SW480 (cell line): ENCODE data around the gene ACOXL.
"Not testable (repeated sequence)": the region's sequence is repeated elsewhere in the genome, so short reads cannot be mapped to it uniquely, and the experiment has no call there.

Experiments used
- DNase-seq: peaks from one replicate; pipeline ENCODE4 v3.0.0-alpha.2; 2016; ENCODE audit warnings: low spot score

The ACOXL gene

DNA sequence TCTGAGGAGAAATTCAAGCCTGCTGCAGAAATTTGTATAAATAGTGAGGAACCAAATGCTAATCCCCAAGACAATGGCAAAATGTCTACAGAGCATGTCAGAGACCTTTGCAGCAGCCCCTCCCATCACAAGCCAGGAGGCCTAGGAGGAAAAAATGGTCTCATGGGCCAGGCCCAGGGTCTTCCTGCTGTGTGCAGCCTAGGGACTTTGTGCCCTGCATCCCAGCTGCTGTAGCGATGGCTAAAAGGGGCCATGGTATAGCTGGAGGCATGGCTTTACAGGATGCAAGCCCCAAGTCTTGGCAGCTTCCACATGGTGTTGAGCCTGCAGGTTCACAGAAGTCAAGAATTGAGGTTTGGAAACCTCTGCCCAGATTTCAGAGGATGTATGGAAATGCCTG is 197.2 kb downstream of the ACOXL start:
- DNase-seq, result no peak

DNA sequence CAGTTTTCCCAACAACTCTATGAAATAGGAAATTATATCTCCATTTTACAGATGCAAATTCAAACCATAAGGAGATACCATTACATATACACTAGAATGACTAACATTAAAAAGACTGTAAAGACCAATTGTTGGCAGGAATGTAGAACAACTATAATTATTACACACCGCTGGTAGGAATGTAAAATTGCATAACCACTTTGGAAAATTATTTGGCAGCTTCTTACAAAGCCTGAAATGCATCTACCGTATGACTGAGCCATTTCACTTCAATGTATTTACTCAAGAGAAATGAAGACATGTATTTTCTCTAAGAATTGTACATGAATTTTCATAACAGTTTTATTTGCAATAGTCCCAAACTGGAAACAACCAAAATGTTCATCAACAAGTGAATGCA is 199.3 kb downstream of the ACOXL start:
- DNase-seq, result no peak

DNA sequence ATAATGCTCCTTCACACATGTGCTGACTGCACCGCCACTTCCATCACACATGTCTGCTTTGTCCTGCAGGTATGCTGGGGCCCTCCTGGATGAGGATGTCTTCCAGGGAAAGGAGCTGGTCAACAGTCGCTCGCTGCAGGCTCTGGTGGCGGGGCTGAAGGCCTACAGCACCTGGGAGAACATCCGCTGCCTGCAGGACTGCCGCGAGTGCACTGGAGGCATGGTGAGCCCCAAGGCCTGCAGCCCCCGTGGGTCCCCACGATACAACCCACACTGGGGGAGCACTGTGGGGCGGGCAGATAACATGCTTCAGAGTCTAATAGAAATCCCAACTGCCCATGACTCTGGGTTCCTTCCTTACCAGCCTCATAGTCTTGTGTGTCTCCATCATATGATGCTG is 201.0 kb downstream of the ACOXL start:
- no peak for DNase-seq

DNA sequence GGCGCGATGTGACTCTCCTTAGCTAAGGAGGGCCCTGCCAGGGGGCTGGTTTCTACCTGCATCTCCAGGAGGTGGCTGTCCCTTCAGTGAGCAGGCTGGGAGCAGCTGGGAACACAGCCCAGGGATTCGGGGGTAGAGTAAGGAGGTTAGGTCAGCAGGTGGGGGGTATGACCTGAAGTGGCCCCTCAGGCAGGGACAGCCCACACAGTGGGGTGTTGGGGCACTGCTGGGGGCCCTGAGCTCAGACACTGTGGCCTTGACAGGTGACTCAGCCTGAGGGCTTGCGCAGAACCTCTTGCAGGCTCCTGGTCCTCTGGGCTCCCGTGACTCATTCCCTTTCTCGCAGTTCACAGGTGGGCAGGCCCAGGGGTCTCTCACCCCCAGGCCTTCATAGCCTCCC is 202.6 kb downstream of the ACOXL start:
- DNase-seq, result no peak

DNA sequence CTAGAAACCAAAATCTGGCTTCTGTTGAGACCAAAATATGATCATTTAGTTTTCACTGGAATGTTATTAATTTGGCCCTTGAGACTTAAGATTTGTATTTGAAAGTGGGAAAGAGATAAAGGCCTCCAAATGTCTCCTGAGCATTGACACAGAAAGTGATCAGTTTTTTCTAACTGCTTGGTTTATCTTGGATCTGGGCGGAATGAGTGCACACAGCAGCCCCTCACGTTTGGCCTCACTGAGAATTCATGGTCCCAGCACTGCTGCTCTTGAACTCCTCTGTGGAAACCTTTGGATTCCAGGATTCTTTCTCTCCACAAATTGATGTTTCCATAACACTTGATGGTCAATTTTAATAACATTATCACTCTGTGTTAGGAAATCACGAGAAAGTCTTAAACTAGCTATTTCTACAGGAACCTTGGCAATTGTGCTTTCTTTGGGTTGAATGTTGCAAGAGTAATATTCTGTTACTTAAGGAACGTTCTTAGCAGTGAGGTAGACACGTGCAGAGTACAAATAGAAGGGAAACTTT is 208.1 kb downstream of the ACOXL start:
- DNase-seq, result no peak

DNA sequence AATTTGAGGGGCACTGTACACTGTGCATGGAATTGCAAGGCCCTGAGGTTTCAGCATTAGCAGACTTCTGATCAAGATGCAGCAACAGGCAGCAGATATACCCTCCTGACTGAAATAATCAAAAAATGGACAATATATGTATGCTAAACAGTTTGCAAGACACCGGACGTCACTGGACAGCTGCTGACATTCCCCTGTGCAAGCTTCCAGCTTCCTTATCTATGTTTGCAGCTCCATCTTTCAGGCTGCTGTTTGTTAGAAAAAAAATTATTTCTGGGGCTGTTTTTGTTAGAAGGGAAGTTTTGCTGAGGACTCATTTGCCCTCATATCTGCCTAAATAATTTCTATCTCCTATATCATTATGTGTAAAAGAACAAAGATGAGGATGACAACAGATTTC is 208.9 kb downstream of the ACOXL start:
- DNase-seq, result no peak

DNA sequence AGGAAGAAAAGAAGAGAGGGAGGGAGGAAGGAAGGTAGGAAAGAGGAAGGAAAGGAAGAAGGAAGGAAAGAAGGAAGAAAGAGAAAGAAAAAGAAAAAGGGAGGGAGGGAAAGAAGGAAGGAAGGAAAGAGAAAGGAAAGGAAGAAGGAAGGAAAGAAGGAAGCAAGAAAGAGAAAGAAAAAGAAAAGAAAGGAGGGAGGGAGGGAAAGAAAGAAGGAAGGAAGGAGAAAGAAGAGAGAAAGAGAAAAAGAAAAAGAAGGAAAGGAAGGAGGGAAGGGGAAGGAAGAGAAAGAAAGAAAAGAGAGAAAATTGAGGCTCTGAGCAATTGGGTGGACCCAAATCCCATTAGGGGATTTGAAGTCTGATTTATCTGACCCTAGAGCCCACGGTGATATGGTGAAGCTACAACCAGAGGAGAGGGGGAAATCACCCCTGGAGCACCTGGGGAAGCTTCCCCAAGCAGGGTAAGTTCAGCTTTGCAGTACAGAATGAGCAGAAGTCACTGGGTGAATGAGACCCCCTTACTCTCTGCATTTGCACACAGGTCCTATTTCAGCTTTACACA is 210.8 kb downstream of the ACOXL start:
- DNase-seq, result no peak

DNA sequence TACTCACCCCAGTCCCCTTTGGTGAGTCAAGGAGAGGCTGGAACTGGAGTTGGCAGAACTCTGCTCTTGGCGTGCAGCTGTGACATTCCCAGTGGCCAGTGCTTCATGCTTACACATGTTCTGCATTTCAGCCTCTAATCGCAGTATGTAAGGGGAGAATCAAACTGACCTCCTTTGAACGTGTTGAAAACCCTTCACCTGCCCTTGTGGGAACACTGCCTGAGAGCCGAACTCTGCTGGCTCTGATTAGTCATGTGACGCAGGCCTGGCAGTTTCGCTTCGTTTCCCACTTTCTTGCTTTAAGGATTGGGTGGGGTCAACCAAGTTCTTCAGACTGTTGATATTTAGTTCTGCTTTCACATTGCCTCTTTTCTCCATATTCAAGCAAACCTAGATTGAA is 214.5 kb downstream of the ACOXL start:
- no peak for DNase-seq

DNA sequence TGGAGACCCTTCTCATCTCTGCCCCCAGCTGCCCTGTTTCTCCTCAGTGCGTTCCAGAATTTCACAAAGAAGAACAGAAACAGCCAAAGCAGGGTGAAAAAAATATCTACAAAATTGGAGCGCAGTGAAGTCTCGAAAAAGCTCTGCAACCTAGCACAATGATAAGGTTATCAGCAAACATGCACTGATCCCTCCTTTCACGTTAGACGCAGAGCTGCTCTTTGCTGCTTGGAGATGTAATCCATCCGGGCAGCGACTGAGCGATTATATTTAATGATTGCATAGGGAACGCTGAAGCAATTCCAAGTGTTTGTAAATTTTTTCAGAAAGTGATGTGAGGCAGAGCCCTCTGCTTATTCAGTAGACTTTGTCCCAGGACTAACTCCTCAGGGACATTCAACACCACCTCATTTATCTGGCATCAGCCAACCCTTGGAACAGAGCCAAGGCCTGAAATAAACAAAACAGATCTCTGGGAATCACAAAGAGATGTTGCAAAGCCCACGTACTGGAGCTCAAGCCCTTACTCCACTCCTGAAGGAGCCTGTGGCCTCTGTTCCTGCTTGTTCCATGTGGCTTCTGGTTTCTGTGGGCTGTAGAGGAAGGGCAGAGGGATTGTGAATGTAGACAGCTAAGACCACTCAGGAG is 215.8 kb downstream of the ACOXL start:
- DNase-seq, result no peak

DNA sequence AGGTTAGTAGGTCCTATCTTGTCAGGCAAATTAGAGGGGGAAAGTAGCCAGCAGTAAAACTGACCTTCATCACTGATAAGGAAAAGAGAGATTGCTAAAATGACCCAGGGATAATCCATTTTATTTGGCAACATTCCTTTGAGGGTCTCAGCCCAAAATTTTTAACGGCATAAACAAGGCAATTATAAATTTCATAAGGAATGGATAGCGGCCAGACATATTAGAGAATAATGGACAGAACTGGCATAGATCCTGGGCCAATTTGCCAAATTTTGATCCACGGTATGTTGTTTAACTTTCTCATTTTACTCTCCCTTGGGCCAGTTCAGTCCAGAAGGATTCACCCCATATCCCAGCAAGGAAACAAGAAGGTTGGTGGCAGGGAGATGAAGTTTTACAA is 217.9 kb downstream of the ACOXL start:
- no peak for DNase-seq

DNA sequence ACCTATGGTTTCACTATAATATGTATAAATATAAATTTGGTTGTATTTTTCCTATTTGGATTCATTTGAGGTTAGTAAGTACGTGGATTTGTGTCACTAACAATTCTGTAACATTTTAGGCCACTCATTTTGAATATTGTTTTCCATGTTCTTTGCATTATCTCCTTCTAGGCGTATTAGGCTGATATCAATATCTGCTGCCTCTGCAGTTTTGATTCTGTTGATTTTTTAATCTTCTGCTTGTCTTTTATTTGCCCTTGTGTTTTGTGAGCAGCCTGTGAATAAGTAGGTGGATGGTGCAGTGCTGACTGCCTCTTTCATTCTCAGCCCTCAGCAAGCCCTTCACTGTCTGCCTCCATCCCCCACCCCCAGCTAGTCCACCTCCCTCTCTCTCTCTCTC is 222.7 kb downstream of the ACOXL start:
- DNase-seq, result no peak

DNA sequence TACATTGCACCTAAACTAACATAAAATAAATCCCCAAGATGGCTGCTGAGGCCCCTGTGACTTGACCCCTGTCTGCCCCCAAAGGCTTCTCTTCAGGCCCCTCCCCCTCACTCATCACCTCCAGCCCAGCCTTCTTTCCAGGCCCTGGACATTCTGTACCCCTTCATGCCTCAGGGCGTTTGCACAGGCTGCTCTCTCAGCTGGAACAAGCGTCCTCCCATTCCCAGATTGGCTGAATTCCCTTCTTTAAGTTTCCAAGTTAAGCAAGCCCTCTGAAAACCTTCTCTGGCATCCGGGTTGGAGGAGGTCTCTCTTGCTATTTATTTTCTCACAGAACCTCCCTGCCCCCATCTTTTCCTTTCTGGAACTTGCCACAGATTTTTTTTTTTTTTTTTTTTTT is 223.2 kb downstream of the ACOXL start:
- DNase-seq, result no peak

DNA sequence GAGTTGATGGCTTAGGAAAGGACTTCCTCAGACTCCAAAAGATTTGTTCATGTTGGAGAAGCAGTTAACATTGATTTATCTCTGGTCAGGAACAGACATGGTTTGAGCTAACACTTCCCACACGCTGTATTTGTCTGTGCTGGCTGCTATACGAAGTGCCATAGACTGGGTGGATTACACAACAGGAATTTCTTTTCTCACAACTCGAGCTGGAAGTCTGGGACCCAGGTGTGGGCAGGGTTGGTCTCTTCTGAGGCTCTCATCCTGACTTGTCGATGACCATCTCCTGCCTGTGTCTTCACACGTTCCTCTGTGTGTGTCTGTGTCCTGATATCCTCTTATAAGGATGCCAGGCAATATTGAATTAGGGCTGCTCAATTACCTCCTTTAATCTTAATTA is 224.9 kb downstream of the ACOXL start:
- no peak for DNase-seq

DNA sequence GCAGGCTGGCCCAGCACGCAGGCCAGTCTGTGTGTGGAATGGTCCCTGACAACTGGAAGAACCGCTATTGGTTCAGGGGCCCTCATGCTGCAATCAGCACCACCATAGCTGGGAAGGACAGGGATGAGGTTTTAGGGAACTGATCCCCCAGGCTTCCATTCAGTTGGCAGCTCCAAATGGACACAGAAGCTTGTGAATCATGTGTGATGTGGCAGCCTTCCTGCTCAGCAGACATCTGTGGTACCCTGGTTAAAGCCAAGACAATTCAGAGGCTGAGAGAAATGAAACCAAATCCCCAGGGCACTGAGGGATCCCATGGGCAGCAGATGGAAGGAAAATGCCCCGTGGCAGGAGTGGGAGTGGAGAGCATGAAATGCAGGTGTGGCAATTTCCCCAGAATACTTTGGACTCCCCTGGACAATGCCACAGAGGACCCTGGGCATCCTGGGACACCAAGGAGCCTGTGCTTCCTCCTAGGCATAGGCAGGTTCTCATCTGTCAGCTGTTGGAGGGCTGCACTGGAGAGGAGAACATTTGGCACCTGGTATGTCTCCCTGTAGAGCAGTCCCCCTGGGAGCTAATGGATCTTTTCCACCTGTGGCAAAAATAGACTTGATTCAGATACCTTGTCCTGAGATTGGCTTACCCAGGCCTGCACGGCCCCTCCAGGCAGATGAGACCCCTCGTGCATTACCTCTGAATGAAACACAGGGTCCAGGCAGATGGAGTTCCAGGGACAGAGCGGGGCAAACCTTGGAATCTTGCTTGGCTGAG is 226.2 kb downstream of the ACOXL start:
- no peak for DNase-seq

DNA sequence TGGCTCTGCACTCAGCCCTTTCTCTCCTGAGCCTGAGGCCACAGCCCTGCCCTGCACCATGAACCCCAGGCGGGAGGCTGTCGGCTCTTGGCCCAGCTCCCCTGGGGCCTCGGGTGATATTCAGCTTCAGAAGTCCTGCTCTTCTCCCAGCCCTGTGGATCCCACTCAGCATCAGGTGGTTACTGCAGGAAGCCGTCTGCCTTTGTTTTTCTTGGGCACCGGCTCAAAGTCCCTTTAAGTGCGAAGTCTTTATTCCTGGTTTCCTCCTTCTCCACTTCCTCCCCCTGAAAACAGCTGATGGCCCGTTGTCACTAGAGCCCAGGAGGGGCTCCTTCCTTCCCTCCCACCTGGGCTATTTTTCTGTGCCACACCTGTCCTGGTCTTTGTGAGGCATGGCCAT is 226.8 kb downstream of the ACOXL start:
- DNase-seq, result no peak

DNA sequence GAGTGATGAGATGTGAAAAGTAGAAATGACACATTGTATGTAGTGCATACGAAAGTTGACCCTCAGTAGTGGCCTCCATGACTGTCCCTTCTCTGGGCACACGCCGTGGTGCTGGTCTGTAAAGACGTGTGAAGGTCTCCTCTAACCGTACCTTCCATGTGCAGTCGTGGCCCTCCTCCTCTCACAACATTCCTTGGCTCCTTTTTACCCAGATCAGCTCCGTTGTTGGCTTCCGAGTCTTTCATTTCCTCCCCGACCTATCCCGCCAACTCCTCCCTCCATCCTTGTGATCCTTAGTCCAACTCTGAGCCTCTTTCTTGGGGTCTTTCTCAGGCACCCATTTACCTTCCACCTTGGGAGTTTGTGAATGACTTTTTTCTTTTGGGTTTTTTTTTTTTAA is 227.9 kb downstream of the ACOXL start:
- no peak for DNase-seq

DNA sequence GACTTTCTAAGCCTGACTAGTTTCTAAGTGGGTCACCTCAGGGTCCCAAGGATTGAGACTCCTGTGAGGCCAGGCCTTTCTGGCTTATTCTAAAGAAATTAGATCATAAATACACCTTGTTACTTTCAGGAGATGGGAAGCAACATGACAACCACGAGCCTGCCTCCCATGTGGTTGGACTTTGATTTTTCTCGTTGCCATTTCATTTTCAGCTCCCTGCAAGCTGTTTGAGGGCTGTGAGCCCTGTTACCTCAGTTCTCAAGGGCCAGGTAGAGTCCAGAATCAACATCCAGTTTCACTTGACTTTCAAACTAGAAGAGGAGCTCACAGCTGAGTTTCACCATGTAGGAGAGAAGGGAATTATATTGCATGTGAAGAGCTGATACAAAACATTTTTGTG is 228.6 kb downstream of the ACOXL start:
- no peak for DNase-seq

DNA sequence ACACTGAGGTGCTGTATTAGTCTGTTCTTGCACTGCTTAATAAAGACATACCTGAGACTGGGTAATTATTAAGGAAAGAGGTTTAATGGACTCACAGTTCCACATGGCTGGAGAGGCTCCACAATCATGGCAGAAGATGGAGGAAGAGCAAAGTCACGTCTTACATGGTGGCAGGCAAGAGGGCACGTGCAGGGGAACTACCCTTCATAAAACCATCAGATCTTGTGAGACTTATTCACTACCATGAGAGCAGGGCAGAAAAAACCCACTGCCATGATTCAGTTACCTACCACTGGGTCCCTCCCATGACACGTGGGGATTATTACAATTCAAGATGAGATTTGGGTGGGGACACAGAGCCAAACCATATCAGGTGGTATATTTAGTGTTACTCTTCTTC is 229.3 kb downstream of the ACOXL start:
- not testable (repeated sequence) for DNase-seq

DNA sequence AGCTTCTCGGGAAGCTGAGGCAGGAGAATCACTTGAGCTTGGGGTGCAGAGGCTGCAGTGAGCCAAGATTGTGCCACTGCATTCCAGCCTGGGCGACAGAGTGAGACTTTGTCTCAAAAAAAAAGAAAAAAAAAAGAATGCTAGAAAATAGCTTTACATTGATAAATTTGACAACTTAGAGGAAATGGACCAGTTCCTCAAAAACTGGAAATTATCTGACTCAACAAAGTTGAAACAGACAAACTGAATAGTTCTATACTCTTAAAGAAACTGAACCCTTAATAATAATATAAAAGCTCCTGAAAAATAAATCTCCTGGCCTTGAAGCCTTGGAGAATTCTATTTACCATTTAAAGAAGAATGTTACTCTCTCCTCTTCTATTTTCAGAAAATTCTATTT is 237.3 kb downstream of the ACOXL start:
- no peak for DNase-seq

DNA sequence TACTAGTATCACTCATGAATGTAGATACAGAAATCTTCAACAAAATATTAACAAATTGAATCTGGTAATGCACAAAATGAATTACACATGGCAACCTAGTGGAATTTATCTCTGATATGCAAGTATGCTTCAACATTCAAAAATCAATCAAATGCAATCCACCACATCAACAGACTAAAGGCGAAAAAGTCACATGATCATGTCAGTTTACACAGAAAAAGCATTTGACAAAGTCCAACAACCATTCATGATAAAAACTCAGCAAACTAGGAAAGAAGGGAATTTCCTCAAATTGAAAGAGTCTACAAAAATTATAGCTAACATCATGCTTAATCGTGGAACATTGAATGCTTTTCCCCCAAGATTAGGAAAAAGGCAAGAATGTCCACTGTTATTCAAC is 237.8 kb downstream of the ACOXL start:
- DNase-seq, result no peak

DNA sequence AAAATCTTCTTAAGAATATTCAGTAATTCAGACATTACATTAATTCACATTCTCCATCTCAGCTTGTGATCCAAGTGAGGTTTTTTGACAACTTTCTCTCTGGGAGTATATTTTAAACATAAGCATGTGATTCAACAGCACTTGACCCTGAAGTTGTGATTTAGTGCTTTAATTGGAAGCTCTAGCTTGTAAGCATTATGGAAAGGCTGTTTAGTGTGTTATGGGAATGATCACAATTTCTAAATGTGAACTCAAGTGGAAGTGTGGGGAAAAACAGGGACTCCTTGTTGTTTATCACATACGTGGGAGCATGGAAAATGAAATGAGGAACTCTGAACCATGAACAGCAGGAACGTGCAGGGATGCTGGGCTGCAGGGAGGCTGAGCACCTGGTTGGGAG is 239.4 kb downstream of the ACOXL start:
- no peak for DNase-seq

DNA sequence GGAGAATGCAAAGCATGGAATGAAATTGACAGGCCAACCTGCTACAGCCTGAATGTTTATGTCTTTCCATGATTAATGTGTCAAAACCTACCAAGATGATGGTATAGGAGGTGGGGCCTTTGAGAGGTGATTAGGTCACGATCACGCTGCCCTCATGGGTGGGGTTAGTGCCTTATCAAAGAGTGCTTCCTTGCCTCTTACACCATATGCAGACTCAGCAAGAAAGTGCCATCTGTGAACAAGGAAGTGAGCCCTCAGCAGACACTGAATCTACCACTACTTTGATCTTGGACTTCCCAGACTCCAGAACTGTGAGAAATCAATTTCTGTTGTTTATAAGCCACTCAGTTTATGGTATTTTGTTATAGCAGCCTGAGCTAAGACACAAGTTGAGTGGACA is 240.9 kb downstream of the ACOXL start:
- no peak for DNase-seq

DNA sequence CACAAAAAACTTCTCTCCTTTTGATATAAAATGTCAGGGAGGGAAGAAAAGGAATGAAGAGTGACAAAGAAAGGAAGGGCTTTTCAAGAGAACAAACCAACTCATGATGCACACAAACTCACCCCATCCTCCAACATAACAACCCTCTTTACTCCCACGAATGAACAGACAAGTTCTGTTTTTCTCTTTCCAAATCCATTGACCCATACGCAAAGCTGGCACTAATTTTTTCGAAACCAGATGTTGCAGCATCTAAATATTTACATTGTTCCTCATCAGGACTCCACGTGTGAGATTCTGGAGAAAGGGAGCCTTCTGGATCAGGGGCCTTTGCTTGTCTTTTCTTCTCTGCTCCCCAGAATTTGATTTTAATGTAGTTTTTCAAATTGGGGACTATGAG is 245.0 kb downstream of the ACOXL start:
- no peak for DNase-seq

DNA sequence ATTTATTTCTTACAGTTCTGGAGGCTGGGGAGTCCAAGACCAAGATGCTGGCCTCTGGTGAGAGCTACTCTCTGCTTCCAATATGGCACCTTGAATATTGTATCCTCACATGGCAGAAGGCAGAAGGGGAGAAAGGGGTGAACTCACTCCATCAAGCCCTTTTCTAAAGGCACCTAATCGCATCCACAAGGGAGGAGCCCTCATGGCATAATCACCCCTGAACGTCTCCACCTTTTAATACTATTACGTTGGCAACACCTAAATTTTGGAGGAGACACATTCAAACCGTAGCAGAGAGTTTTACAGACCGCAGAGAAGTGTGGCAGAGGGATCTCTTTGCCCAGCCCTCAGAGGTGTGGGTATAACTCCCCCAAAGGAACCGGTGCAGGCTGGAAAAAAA is 245.8 kb downstream of the ACOXL start:
- DNase-seq, result no peak
